Lung (tissue), 12 donors: ENCODE measurements around the gene EGLN3. TPM values are rescaled to one million over a fixed set of nuclear protein-coding genes. Genes with fewer than 3 reads are reported as not detected.
A peak's percentile ranks its signal among the peaks of the same experiment; 100 is the strongest.

Source experiments
- ATAC-seq: fragments of 200-7000 bp; cut with Tn5 transposase; one replicate; pipeline ENCODE4 v1.9.1; 2020; ENCODE audit warnings: moderate number of reproducible peaks; ENCODE audit not compliant: insufficient read depth, low FRiP score
- DNase-seq, 3 donors: peaks; one replicate each; pipeline ENCODE4 v3.0.0-alpha.2; 2013 to 2017
- H3K27ac ChIP-seq, 2 donors: one replicate each; pipeline ENCODE4 v1.5.1; 2013; ENCODE audit warnings: mild to moderate bottlenecking in 2 of 2, moderate library complexity in 2 of 2, control low read depth in 1 of 2, inconsistent platforms in 1 of 2, low read depth in 1 of 2, low read length in 1 of 2
- H3K27me3 ChIP-seq, 3 donors: one replicate each; pipeline ENCODE4 v1.5.1; 2013; ENCODE audit warnings: low read length in 2 of 3; ENCODE audit not compliant: control insufficient read depth in 3 of 3, insufficient read depth in 3 of 3
- H3K36me3 ChIP-seq, 4 donors: one replicate each; pipeline ENCODE4 v1.5.1; 2013; ENCODE audit warnings: low read length in 4 of 4, mild to moderate bottlenecking in 1 of 4, moderate library complexity in 1 of 4; ENCODE audit not compliant: control insufficient read depth in 4 of 4, insufficient read depth in 4 of 4
- H3K4me1 ChIP-seq, 5 donors: one replicate each; pipeline ENCODE4 v1.5.1; 2013; ENCODE audit warnings: low read length in 5 of 5, mild to moderate bottlenecking in 2 of 5, moderate library complexity in 1 of 5; ENCODE audit not compliant: control insufficient read depth in 5 of 5, insufficient read depth in 5 of 5
- H3K4me3 ChIP-seq: one replicate; pipeline ENCODE4 v1.5.1; 2013; ENCODE audit warnings: mild to moderate bottlenecking, control low read depth, moderate library complexity
- H3K9ac ChIP-seq, 2 donors: one replicate each; pipeline ENCODE4 v1.5.1; 2013; ENCODE audit warnings: low read length in 2 of 2, control low read depth in 1 of 2; ENCODE audit not compliant: insufficient read depth in 1 of 2
- H3K9me3 ChIP-seq, 4 donors: one replicate each; pipeline ENCODE4 v1.5.1; 2013; ENCODE audit warnings: low read length in 3 of 4, mild to moderate bottlenecking in 1 of 4, moderate library complexity in 1 of 4; ENCODE audit not compliant: control insufficient read depth in 4 of 4, insufficient read depth in 3 of 4
- CTCF ChIP-seq: IDR thresholded peaks from 2 replicates; pipeline ENCODE4 v1.5.1; 2012; ENCODE audit warnings: mild to moderate bottlenecking; ENCODE audit errors: control extremely low read depth, extremely low read depth
- WGBS, 2 donors: extraction: QIAGEN DNeasy Blood & Tissue Kit; methylation state at CpG; one replicate each; pipeline ENCODE4 v1.1.7; 2013; 5-methylcytosine and 5-hydroxymethylcytosine counted together
- polyA plus RNA-seq, 2 donors: library from polyadenylated mRNA; stranded (reverse); fragments of 200-250 nt; gene quantifications; one replicate each; pipeline ENCODE4 v1.2.1, GENCODE V29; 2013
- total RNA-seq, 2 donors: library from RNA; depleted of rRNA in 1 of 2; stranded (reverse); fragments of >200 nt in 1 of 2; gene quantifications; one replicate each; pipeline ENCODE4 v1.2.1, GENCODE V29; 2014 to 2021
- donor health status: control.
- donor health status: control.
- donor health status: Bipolar disorder and iron deficiency.
- donor health status: healthy.
- donor health status: DM: yes; HTN: yes; CAD: no.

The EGLN3 gene
- total and polyA plus RNA-seq, 4 donors, result 2.6 to 80.6 (median 6.2) TPM

DNA sequence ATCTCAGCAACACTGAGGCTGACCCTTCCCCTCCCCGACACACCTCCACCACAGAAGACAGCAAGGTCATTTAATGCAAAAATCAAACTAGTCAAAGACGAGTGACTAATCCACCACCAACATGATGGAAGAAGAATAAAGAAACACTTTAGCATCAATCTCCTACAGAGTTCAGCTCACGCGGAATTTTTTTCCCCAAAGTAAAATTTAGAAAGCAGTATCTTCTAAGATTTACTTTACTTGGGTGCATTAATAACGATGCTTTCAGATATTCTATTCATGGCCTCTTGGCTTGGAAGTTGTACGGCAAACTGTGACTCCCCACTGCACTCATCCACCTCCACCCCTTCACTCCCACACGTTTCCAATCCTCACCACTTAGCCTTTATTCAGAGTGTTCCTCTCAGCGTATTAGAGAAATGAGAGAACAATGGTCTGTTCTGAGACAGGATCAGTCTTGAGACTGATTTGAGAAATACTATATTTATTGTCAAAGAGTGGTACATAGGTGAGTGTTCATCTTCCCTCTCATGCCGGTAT is 1.9 kb downstream of the EGLN3 start:
- peaks cover 0 to 14% (median 5%) of the 10 kb centered on the region in 5 donors for H3K4me1 ChIP-seq
- DNase-seq, result no peak
- H3K9ac ChIP-seq, result peak overlapping the region; percentile 14 to 37
- H3K27me3 ChIP-seq, result peaks cover 0 to 44% (median 36%) of the 10 kb centered on the region in 3 donors
- no peak for TF ChIP-seq CTCF
- H3K27ac ChIP-seq, result peak overlapping the region in 1 of 2 donors; percentile 89
- no peak overlapping the region for H3K4me3 ChIP-seq
- peaks cover 0 to 5% (median 0%) of the 10 kb centered on the region in 4 donors for H3K36me3 ChIP-seq
- H3K9me3 ChIP-seq, result no peaks in the 10 kb centered on the region
- no peak for ATAC-seq
- 59 to 65% methylated on average over 9 of the region's 9 CpGs for WGBS, 2 donors

- DNase-seq, result no peak
- 81 to 86% methylated on average over 3 of the region's 3 CpGs for WGBS, 2 donors
- peaks cover 0 to 17% (median 5%) of the 10 kb centered on the region in 5 donors for H3K4me1 ChIP-seq
- H3K36me3 ChIP-seq, result peaks cover 0 to 5% (median 0%) of the 10 kb centered on the region in 4 donors
- H3K27ac ChIP-seq, result peak overlapping the region in 1 of 2 donors; percentile 89
- peaks cover 0 to 42% (median 36%) of the 10 kb centered on the region in 3 donors for H3K27me3 ChIP-seq
- TF ChIP-seq CTCF, result no peak
- H3K9ac ChIP-seq, result peak overlapping the region in 1 of 2 donors; percentile 37
- H3K9me3 ChIP-seq, result no peaks in the 10 kb centered on the region
- no peak for ATAC-seq
- H3K4me3 ChIP-seq, result no peak overlapping the region
Observed at GRCh38 chr14:33948145-33948868, 2.6 kb downstream of the EGLN3 start.

GRCh38 chr14:33946679-33947476 is 4.0 kb downstream of the EGLN3 start:
- no peak for TF ChIP-seq CTCF
- Histone ChIP-seq H3K27me3 (peaks cover 0 to 36% (median 32%) of the 10 kb centered on the region in 3 donors), H3K4me3 (no peak overlapping the region), H3K9ac (no peak overlapping the region), H3K27ac (no peak overlapping the region), H3K9me3 (no peaks in the 10 kb centered on the region), H3K36me3 (peaks cover 0 to 5% (median 0%) of the 10 kb centered on the region in 4 donors), H3K4me1 (peaks cover 0 to 22% (median 5%) of the 10 kb centered on the region in 5 donors)
- 49 to 57% methylated on average over 5 of the region's 5 CpGs for WGBS, 2 donors
- ATAC-seq, result no peak
- DNase-seq, result no peak
